ENCODE results near the gene PATJ.
A peak's percentile ranks its signal among the peaks of the same experiment; 100 is the strongest.
"Not testable (repeated sequence)": the region's sequence is repeated elsewhere in the genome, so short reads cannot be mapped to it uniquely, and the experiment has no call there.

Gene PATJ

GRCh38 chr1:61724506-61724812, 17.8 kb upstream of the PATJ start:
- Histone ChIP-seq H3K4me2 (ENCODE audit: insufficient read depth, low read length) (peak overlapping the region; percentile 62), H2AFZ (ENCODE audit: low read depth, low read length) (peak overlapping the region; percentile 99), H3K4me1 (ENCODE audit: insufficient read depth, low read length) (peaks cover 29% of the 10 kb centered on the region), H3K36me3 (ENCODE audit: insufficient read depth, low read length) (peaks cover 10% of the 10 kb centered on the region), H4K20me1 (ENCODE audit: insufficient read depth, low read length) (no peaks in the 10 kb centered on the region), H3K27me3 (ENCODE audit: insufficient read depth, low read length, poor library complexity) (no peaks in the 10 kb centered on the region), H3K9me3 (ENCODE audit: insufficient read depth, low read length, severe bottlenecking) (no peaks in the 10 kb centered on the region), H3K9ac (ENCODE audit: low read depth, low read length) (peak overlapping the region; percentile 91), H3K27ac (ENCODE audit: low read length) (peak overlapping the region; percentile 97), H3K4me3 (ENCODE audit: low read depth in 1 of 2, low read length in 2 of 2) (peak overlapping the region; percentile 93 to 97), H3K79me2 (ENCODE audit: insufficient read depth, low read length) (peaks cover 51% of the 10 kb centered on the region)
- ATAC-seq (ENCODE audit: insufficient read depth, low read depth) (peak; percentile 2; the same call in 1 of the 3 replicates), DNase-seq (no peak)
- TF ChIP-seq EZH2 (IDR thresholded peaks at IDR 0.05; ENCODE audit: borderline replicate concordance, low read depth, low read length, severe bottlenecking), result no peak
- no peak for TF ChIP-seq CTCF (IDR thresholded peaks at IDR 0.05; ENCODE audit: borderline replicate concordance, extremely low read depth, low read length, poor library complexity, severe bottlenecking)

GRCh38 chr1:61724813-61725694, 17.2 kb upstream of the PATJ start, which contains the start of gene TM2D1:
TM2D1 (minus strand) TSS chr1:61725141; CDS start chr1:61725120, 21 bp downstream.
- peak within 1 kb of the TSS; percentile 99 for H2AFZ ChIP-seq (ENCODE audit: low read depth, low read length)
- H3K27ac ChIP-seq (ENCODE audit: low read length), result peak within 1 kb of the TSS; percentile 97
- no peak for TF ChIP-seq CTCF (IDR thresholded peaks at IDR 0.05; ENCODE audit: borderline replicate concordance, extremely low read depth, low read length, poor library complexity, severe bottlenecking)
- no peak for TF ChIP-seq EZH2 (IDR thresholded peaks at IDR 0.05; ENCODE audit: borderline replicate concordance, low read depth, low read length, severe bottlenecking)
- H3K36me3 ChIP-seq (ENCODE audit: insufficient read depth, low read length), result peaks cover 10% of the 10 kb centered on the region
- H3K9me3 ChIP-seq (ENCODE audit: insufficient read depth, low read length, severe bottlenecking), result no peaks in the 10 kb centered on the region
- H4K20me1 ChIP-seq (ENCODE audit: insufficient read depth, low read length), result no peaks in the 10 kb centered on the region
- peak within 1 kb of the TSS; percentile 91 for H3K9ac ChIP-seq (ENCODE audit: low read depth, low read length)
- peak within 1 kb of the TSS; percentile 62 for H3K4me2 ChIP-seq (ENCODE audit: insufficient read depth, low read length)
- peaks cover 29% of the 10 kb centered on the region for H3K4me1 ChIP-seq (ENCODE audit: insufficient read depth, low read length)
- H3K79me2 ChIP-seq (ENCODE audit: insufficient read depth, low read length), result peaks cover 47% of the 10 kb centered on the region
- DNase-seq (peak; percentile 87), ATAC-seq (ENCODE audit: insufficient read depth, low read depth) (peak; percentile 97)
- no peaks in the 10 kb centered on the region for H3K27me3 ChIP-seq (ENCODE audit: insufficient read depth, low read length, poor library complexity)
- H3K4me3 ChIP-seq (ENCODE audit: low read depth in 1 of 2, low read length in 2 of 2), result peak within 1 kb of the TSS; percentile 93 to 97

GRCh38 chr1:61727544-61727943, 14.7 kb upstream of the PATJ start:
- no peak for TF ChIP-seq EZH2 (IDR thresholded peaks at IDR 0.05; ENCODE audit: borderline replicate concordance, low read depth, low read length, severe bottlenecking)
- TF ChIP-seq CTCF (IDR thresholded peaks at IDR 0.05; ENCODE audit: borderline replicate concordance, extremely low read depth, low read length, poor library complexity, severe bottlenecking), result no peak
- DNase-seq (no peak), ATAC-seq (ENCODE audit: insufficient read depth, low read depth) (no peak)
- peaks cover 28% of the 10 kb centered on the region for H3K4me1 ChIP-seq (ENCODE audit: insufficient read depth, low read length)
- H3K4me2 ChIP-seq (ENCODE audit: insufficient read depth, low read length), result no peak overlapping the region
- no peaks in the 10 kb centered on the region for H4K20me1 ChIP-seq (ENCODE audit: insufficient read depth, low read length)
- no peak overlapping the region for H3K9ac ChIP-seq (ENCODE audit: low read depth, low read length)
- no peak overlapping the region for H3K27ac ChIP-seq (ENCODE audit: low read length)
- peaks cover 3% of the 10 kb centered on the region for H3K36me3 ChIP-seq (ENCODE audit: insufficient read depth, low read length)
- peaks cover 26% of the 10 kb centered on the region for H3K79me2 ChIP-seq (ENCODE audit: insufficient read depth, low read length)
- H3K9me3 ChIP-seq (ENCODE audit: insufficient read depth, low read length, severe bottlenecking), result no peaks in the 10 kb centered on the region
- H2AFZ ChIP-seq (ENCODE audit: low read depth, low read length), result 0 out of 2 replicates have a peak overlapping the region, but pooled peaks have one; percentile 39
- no peak overlapping the region for H3K4me3 ChIP-seq (ENCODE audit: low read depth in 1 of 2, low read length in 2 of 2)
- H3K27me3 ChIP-seq (ENCODE audit: insufficient read depth, low read length, poor library complexity), result no peaks in the 10 kb centered on the region

GRCh38 chr1:61730679-61731078, 11.6 kb upstream of the PATJ start:
- H3K4me2 ChIP-seq (ENCODE audit: insufficient read depth, low read length); DNase-seq; H4K20me1 ChIP-seq (ENCODE audit: insufficient read depth, low read length); H3K27me3 ChIP-seq (ENCODE audit: insufficient read depth, low read length, poor library complexity); H3K9ac ChIP-seq (ENCODE audit: low read depth, low read length); H2AFZ ChIP-seq (ENCODE audit: low read depth, low read length); H3K27ac ChIP-seq (ENCODE audit: low read length); H3K4me1 ChIP-seq (ENCODE audit: insufficient read depth, low read length); H3K4me3 ChIP-seq (ENCODE audit: low read depth in 1 of 2, low read length in 2 of 2); H3K9me3 ChIP-seq (ENCODE audit: insufficient read depth, low read length, severe bottlenecking); H3K79me2 ChIP-seq (ENCODE audit: insufficient read depth, low read length); H3K36me3 ChIP-seq (ENCODE audit: insufficient read depth, low read length); ATAC-seq (ENCODE audit: insufficient read depth, low read depth): not testable (repeated sequence)

All from DND-41 (cell line).